Sigmoid colon (tissue), 3 donors: ENCODE results near the gene CAMK1D.

Source experiments
- POLR2A ChIP-seq, 2 donors: fragments of 450-650 bp; IDR thresholded peaks; one replicate each; pipeline ENCODE4 v1.6.1; 2016; ENCODE audit warnings: antibody characterized with exemption in 2 of 2, mild to moderate bottlenecking in 2 of 2, moderate library complexity in 2 of 2
- TF ChIP-seq, protein P1 (sequence below), 4 experiments: fragments of 450-650 bp in 3 of 4; fragments of 200-600 bp in 1 of 4; IDR thresholded peaks; one replicate each; pipeline ENCODE4 v1.5.1; 2016 to 2019; ENCODE audit warnings: antibody characterized with exemption in 4 of 4, mild to moderate bottlenecking in 3 of 4, moderate library complexity in 2 of 4

DNA sequence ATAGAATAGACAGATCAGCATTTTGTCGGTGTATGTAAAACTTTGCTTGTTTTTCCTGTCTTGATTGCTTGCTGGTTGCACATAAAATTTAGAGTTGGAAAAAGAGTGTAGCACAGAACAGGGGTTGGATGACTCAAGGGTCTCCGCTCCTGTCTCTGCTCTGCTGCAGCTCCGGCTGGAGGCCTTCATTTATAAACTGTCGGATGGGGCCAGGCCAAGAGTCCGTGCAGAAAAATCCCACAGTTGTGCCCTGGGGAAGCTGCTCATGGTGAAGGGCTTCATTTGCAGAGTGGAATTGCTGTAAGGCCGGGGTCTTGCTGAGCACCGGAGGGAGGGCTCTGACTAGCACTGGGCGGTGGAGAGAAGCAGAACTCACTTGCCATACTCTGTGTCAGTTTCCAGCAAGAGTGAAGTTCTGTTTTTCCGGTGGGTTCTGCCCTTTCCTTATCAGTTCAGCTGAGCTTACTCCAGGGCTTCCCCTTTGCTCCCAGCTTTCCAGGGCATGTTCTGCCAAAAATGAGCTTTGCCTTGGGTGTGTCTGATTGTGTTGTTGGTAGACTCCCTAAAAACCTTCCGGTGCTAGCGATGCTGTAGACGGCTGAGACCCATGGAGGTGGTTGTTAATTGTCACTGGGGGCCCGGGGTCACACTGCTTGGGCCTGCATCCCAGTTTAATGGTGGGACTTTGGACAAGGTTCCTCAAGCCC is 67.2 kb downstream of the CAMK1D start:
- TF ChIP-seq, protein P1, sequence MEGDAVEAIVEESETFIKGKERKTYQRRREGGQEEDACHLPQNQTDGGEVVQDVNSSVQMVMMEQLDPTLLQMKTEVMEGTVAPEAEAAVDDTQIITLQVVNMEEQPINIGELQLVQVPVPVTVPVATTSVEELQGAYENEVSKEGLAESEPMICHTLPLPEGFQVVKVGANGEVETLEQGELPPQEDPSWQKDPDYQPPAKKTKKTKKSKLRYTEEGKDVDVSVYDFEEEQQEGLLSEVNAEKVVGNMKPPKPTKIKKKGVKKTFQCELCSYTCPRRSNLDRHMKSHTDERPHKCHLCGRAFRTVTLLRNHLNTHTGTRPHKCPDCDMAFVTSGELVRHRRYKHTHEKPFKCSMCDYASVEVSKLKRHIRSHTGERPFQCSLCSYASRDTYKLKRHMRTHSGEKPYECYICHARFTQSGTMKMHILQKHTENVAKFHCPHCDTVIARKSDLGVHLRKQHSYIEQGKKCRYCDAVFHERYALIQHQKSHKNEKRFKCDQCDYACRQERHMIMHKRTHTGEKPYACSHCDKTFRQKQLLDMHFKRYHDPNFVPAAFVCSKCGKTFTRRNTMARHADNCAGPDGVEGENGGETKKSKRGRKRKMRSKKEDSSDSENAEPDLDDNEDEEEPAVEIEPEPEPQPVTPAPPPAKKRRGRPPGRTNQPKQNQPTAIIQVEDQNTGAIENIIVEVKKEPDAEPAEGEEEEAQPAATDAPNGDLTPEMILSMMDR (IDR thresholded peaks at IDR 0.05): no peak
- TF ChIP-seq POLR2A (IDR thresholded peaks at IDR 0.05): no peak
